WERI-Rb-1 (cell line): ENCODE results near the gene SPECC1L.
A peak's percentile ranks its signal among the peaks of the same experiment; 100 is the strongest.
"Not testable (repeated sequence)": the region's sequence is repeated elsewhere in the genome, so short reads cannot be mapped to it uniquely, and the experiment has no call there.

ENCODE experiments used
- DNase-seq: peaks from one replicate; pipeline ENCODE4 v3.0.0-alpha.2; 2020
- H3K27ac ChIP-seq: fragments of 250-450 bp; sonication (Bioruptor Pico); 2 replicates; pipeline ENCODE4 v1.5.1; 2020; ENCODE audit warnings: mild to moderate bottlenecking, moderate library complexity
- H3K27me3 ChIP-seq: fragments of 250-450 bp; sonication (Bioruptor Pico); 2 replicates; pipeline ENCODE4 v1.5.1; 2021; ENCODE audit warnings: mild to moderate bottlenecking, low read depth, moderate library complexity; ENCODE audit not compliant: insufficient read depth, severe bottlenecking
- H3K36me3 ChIP-seq: fragments of 250-450 bp; sonication (Bioruptor Pico); 2 replicates; pipeline ENCODE4 v1.5.1; 2020; ENCODE audit warnings: mild to moderate bottlenecking, moderate library complexity
- H3K4me3 ChIP-seq: 2 replicates; pipeline ENCODE4 v1.5.1; 2011; ENCODE audit warnings: low read depth, mild to moderate bottlenecking, control low read depth, low read length
- H3K9me3 ChIP-seq: fragments of 250-450 bp; sonication (Bioruptor Pico); 2 replicates; pipeline ENCODE4 v1.5.1; 2021; ENCODE audit warnings: mild to moderate bottlenecking, moderate library complexity; ENCODE audit not compliant: severe bottlenecking
- CTCF ChIP-seq: IDR thresholded peaks from 2 replicates; pipeline ENCODE4 v1.5.1; 2011; ENCODE audit warnings: low read depth, mild to moderate bottlenecking, control low read depth, inconsistent platforms, low read length

Gene SPECC1L

GRCh38 chr22:24304062-24304675 lies 33.5 kb downstream of the SPECC1L start:
- TF ChIP-seq CTCF: no peak
- Histone ChIP-seq H3K9me3 (no peaks in the 10 kb centered on the region), H3K4me3 (no peak overlapping the region), H3K36me3 (peaks cover 40% of the 10 kb centered on the region), H3K27me3 (no peaks in the 10 kb centered on the region), H3K27ac (no peak overlapping the region)
- no peak for DNase-seq

GRCh38 chr22:24305260-24305692 lies 34.6 kb downstream of the SPECC1L start:
- Histone ChIP-seq H3K9me3 (no peaks in the 10 kb centered on the region), H3K27ac (no peak overlapping the region), H3K4me3 (no peak overlapping the region), H3K27me3 (no peaks in the 10 kb centered on the region), H3K36me3 (peaks cover 51% of the 10 kb centered on the region)
- TF ChIP-seq CTCF: no peak
- no peak for DNase-seq

- Histone ChIP-seq H3K27ac (no peak overlapping the region), H3K36me3 (peaks cover 54% of the 10 kb centered on the region), H3K4me3 (no peak overlapping the region), H3K27me3 (no peaks in the 10 kb centered on the region), H3K9me3 (no peaks in the 10 kb centered on the region)
- TF ChIP-seq CTCF: no peak
- no peak for DNase-seq
These were observed 40.3 kb downstream of the SPECC1L start for GRCh38 chr22:24310969-24311368.

- Histone ChIP-seq H3K27me3 (no peaks in the 10 kb centered on the region), H3K27ac (peak overlapping the region; percentile 70), H3K4me3 (no peak overlapping the region), H3K9me3 (no peaks in the 10 kb centered on the region), H3K36me3 (peaks cover 47% of the 10 kb centered on the region)
- TF ChIP-seq CTCF: no peak
- DNase-seq: peak; percentile 23
These were observed 44.8 kb downstream of the SPECC1L start for GRCh38 chr22:24315367-24315966.

GRCh38 chr22:24316264-24316663 lies 45.6 kb downstream of the SPECC1L start:
- not testable (repeated sequence) for H3K9me3 ChIP-seq, H3K4me3 ChIP-seq, H3K27me3 ChIP-seq, DNase-seq
- H3K36me3 ChIP-seq: peaks cover 55% of the 10 kb centered on the region
- H3K27ac ChIP-seq: peak overlapping the region; percentile 70

- not testable (repeated sequence) for H3K4me3 ChIP-seq, DNase-seq, H3K27me3 ChIP-seq, H3K9me3 ChIP-seq, H3K27ac ChIP-seq
- H3K36me3 ChIP-seq: peaks cover 67% of the 10 kb centered on the region
These were observed 46.9 kb downstream of the SPECC1L start for GRCh38 chr22:24317511-24317910.

GRCh38 chr22:24319451-24319850 lies 48.8 kb downstream of the SPECC1L start:
- Histone ChIP-seq H3K27me3 (no peaks in the 10 kb centered on the region), H3K4me3 (no peak overlapping the region), H3K27ac (no peak overlapping the region), H3K36me3 (peaks cover 74% of the 10 kb centered on the region), H3K9me3 (no peaks in the 10 kb centered on the region)
- no peak for TF ChIP-seq CTCF
- no peak for DNase-seq
